Epithelial cell of prostate (primary cell): Measurements from ENCODE around the gene IMMP2L.

Experiments
- DNase-seq: peaks from one replicate; pipeline ENCODE4 v3.0.0-alpha.2; 2011; ENCODE audit warnings: low read depth, low spot score
- H3K27ac ChIP-seq: fragments of 450-650 bp; 2 replicates; pipeline ENCODE4 v1.5.1; 2017; ENCODE audit warnings: mild to moderate bottlenecking

IMMP2L gene

GRCh38 chr7:110988890-110989501 lies 573.3 kb downstream of the IMMP2L start:
- H3K27ac ChIP-seq, result no peak overlapping the region
- DNase-seq, result no peak

- no peak for DNase-seq
- H3K27ac ChIP-seq, result no peak overlapping the region
Measured at GRCh38 chr7:110988348-110988747, 573.9 kb downstream of the IMMP2L start.

- DNase-seq, result no peak
- H3K27ac ChIP-seq, result no peak overlapping the region
Measured at GRCh38 chr7:110987127-110987693, 575.1 kb downstream of the IMMP2L start.

- no peak for DNase-seq
- no peak overlapping the region for H3K27ac ChIP-seq
Measured at GRCh38 chr7:110983822-110984456, 578.4 kb downstream of the IMMP2L start.

GRCh38 chr7:110977127-110977737 lies 585.1 kb downstream of the IMMP2L start:
- H3K27ac ChIP-seq, result no peak overlapping the region
- no peak for DNase-seq

GRCh38 chr7:110975486-110975885 lies 586.8 kb downstream of the IMMP2L start:
- no peak for DNase-seq
- H3K27ac ChIP-seq, result no peak overlapping the region

- H3K27ac ChIP-seq, result no peak overlapping the region
- no peak for DNase-seq
Measured at GRCh38 chr7:110974441-110974840, 587.9 kb downstream of the IMMP2L start.

GRCh38 chr7:110973196-110973990 lies 588.9 kb downstream of the IMMP2L start:
- no peak for DNase-seq
- no peak overlapping the region for H3K27ac ChIP-seq

- no peak for DNase-seq
- no peak overlapping the region for H3K27ac ChIP-seq
Measured at GRCh38 chr7:110964775-110965174, 597.5 kb downstream of the IMMP2L start.

- DNase-seq, result no peak
- no peak overlapping the region for H3K27ac ChIP-seq
Measured at GRCh38 chr7:110962826-110963225, 599.5 kb downstream of the IMMP2L start.

GRCh38 chr7:110962374-110962773 lies 599.9 kb downstream of the IMMP2L start:
- no peak for DNase-seq
- no peak overlapping the region for H3K27ac ChIP-seq

- no peak overlapping the region for H3K27ac ChIP-seq
- no peak for DNase-seq
Measured at GRCh38 chr7:110960811-110961210, 601.5 kb downstream of the IMMP2L start.

- no peak for DNase-seq
- no peak overlapping the region for H3K27ac ChIP-seq
Measured at GRCh38 chr7:110948280-110948679, 614.0 kb downstream of the IMMP2L start.

- no peak overlapping the region for H3K27ac ChIP-seq
- DNase-seq, result no peak
Measured at GRCh38 chr7:110947408-110947807, 614.9 kb downstream of the IMMP2L start.

GRCh38 chr7:110944966-110945644 lies 617.2 kb downstream of the IMMP2L start:
- DNase-seq, result no peak
- H3K27ac ChIP-seq, result no peak overlapping the region

GRCh38 chr7:110944448-110944847 lies 617.8 kb downstream of the IMMP2L start:
- no peak overlapping the region for H3K27ac ChIP-seq
- no peak for DNase-seq

GRCh38 chr7:110943701-110944345 lies 618.5 kb downstream of the IMMP2L start:
- H3K27ac ChIP-seq, result no peak overlapping the region
- no peak for DNase-seq

GRCh38 chr7:110941385-110941784 lies 620.9 kb downstream of the IMMP2L start:
- H3K27ac ChIP-seq, result no peak overlapping the region
- no peak for DNase-seq

- no peak overlapping the region for H3K27ac ChIP-seq
- no peak for DNase-seq
Measured at GRCh38 chr7:110940756-110941155, 621.5 kb downstream of the IMMP2L start.

- DNase-seq, result no peak
- H3K27ac ChIP-seq, result no peak overlapping the region
Measured at GRCh38 chr7:110938165-110938564, 624.1 kb downstream of the IMMP2L start.
